ENCODE measurements around the gene KLHL15. TPM values are rescaled to one million over a fixed set of nuclear protein-coding genes. Genes with fewer than 3 reads are reported as not detected.

Gene KLHL15
- total RNA-seq, 2 experiments from 2014 or later = 13.4 to 13.8 TPM

DNA sequence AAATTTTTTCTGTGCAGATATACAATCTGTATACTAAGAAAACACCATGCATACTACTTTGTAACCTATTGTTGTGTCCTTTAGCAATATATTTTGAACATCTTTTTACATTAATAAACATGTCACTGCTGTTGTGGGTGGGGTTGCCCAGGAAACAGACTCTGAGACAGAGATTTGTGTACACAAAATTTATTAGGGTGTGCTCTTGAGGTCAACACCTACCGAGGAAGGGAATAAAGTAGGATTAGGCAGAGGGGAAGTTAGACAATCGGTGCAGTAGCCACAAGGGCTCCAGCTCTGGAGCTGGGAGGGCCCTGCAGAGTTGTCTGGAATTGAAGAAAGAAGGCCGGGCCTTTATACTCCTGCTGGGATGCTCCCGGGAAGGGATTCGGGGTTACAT, 62.8 kb downstream of the KLHL15 start:
- TF ChIP-seq, protein P1, sequence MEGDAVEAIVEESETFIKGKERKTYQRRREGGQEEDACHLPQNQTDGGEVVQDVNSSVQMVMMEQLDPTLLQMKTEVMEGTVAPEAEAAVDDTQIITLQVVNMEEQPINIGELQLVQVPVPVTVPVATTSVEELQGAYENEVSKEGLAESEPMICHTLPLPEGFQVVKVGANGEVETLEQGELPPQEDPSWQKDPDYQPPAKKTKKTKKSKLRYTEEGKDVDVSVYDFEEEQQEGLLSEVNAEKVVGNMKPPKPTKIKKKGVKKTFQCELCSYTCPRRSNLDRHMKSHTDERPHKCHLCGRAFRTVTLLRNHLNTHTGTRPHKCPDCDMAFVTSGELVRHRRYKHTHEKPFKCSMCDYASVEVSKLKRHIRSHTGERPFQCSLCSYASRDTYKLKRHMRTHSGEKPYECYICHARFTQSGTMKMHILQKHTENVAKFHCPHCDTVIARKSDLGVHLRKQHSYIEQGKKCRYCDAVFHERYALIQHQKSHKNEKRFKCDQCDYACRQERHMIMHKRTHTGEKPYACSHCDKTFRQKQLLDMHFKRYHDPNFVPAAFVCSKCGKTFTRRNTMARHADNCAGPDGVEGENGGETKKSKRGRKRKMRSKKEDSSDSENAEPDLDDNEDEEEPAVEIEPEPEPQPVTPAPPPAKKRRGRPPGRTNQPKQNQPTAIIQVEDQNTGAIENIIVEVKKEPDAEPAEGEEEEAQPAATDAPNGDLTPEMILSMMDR (conservative IDR thresholded peaks at IDR 0.05; ENCODE audit: low read length) = no peak
- TF ChIP-seq EZH2phosphoT487 (IDR thresholded peaks at IDR 0.05; ENCODE audit: borderline replicate concordance, low read depth, low read length) = no peak
- no TSS peak for BruUV-seq (replicated peaks)
- H3K79me2 ChIP-seq (ENCODE audit: insufficient read depth, low read depth, low read length) = no peaks in the 10 kb centered on the region
- H3K9me2 ChIP-seq (ENCODE audit: insufficient read depth, low read length) = no peaks in the 10 kb centered on the region
- DNase-seq (ENCODE audit: low spot score) = no peak
- intact Hi-C loops (cut with micrococcal nuclease; ENCODE audit: unreplicated experiment) = no loop called here
- ChIA-PET POLR2A (interaction anchor here (0.6 kb wide), 1 partner anchor 34 kb away, joined by 9 read pairs; no protein-coding TSS in a partner anchor), CTCF (ENCODE audit: unreplicated experiment) (no interaction called here)
- H3K36me3 ChIP-seq (ENCODE audit: insufficient read depth, low read length) = no peaks in the 10 kb centered on the region
- H3K4me2 ChIP-seq (ENCODE audit: low read length) = no peak overlapping the region
- no peak overlapping the region for H3K4me3 ChIP-seq (ENCODE audit: low read depth, low read length, poor library complexity, severe bottlenecking)
- H3K4me1 ChIP-seq (ENCODE audit: insufficient read depth, low read length, poor library complexity, severe bottlenecking) = no peaks in the 10 kb centered on the region
- H3K27ac ChIP-seq (ENCODE audit: low read depth, low read length, poor library complexity, severe bottlenecking) = no peak overlapping the region
- no peak overlapping the region for H2AFZ ChIP-seq (ENCODE audit: low read length)
- no peaks in the 10 kb centered on the region for H3K9me3 ChIP-seq (ENCODE audit: low read length)
- H4K20me1 ChIP-seq (ENCODE audit: insufficient read depth, low read length) = no peaks in the 10 kb centered on the region

DNA sequence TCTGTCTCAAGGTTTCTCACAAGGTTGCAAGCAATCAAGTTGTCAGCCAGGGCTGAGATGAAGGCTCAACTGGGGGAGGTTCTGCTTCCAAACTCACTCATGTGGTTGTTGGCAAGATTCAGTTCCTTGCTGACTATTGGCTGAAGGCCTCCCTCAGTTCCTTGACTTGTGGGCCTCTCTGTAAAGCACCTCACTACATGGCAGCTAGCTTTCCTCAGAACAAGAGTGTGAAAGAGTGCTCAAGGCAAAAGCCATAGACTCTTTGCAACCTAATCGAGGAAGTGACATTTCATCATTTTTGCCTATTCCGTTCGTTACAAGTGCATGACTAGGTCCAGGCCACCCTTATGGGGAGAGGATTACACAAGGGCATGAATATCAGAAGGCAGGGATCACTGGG, 67.2 kb downstream of the KLHL15 start:
- TF ChIP-seq, protein P1 (conservative IDR thresholded peaks at IDR 0.05; ENCODE audit: low read length) = no peak
- TF ChIP-seq EZH2phosphoT487 (IDR thresholded peaks at IDR 0.05; ENCODE audit: borderline replicate concordance, low read depth, low read length) = no peak
- POLR2A ChIA-PET = interaction anchor here (0.6 kb wide), 1 partner anchor 22 kb away, joined by 3 read pairs; no protein-coding TSS in a partner anchor
- H3K36me3 ChIP-seq (ENCODE audit: insufficient read depth, low read length) = no peaks in the 10 kb centered on the region
- no peaks in the 10 kb centered on the region for H4K20me1 ChIP-seq (ENCODE audit: insufficient read depth, low read length)
- intact Hi-C loops (cut with micrococcal nuclease; ENCODE audit: unreplicated experiment) = no loop called here
- H3K9me3 ChIP-seq (ENCODE audit: low read length) = no peaks in the 10 kb centered on the region
- H3K4me2 ChIP-seq (ENCODE audit: low read length) = no peak overlapping the region
- BruUV-seq (replicated peaks) = no TSS peak
- DNase-seq (ENCODE audit: low spot score) = no peak
- CTCF ChIA-PET (ENCODE audit: unreplicated experiment) = no interaction called here
- H2AFZ ChIP-seq (ENCODE audit: low read length) = no peak overlapping the region
- no peak overlapping the region for H3K4me3 ChIP-seq (ENCODE audit: low read depth, low read length, poor library complexity, severe bottlenecking)
- H3K27ac ChIP-seq (ENCODE audit: low read depth, low read length, poor library complexity, severe bottlenecking) = no peak overlapping the region
- no peaks in the 10 kb centered on the region for H3K4me1 ChIP-seq (ENCODE audit: insufficient read depth, low read length, poor library complexity, severe bottlenecking)
- no peaks in the 10 kb centered on the region for H3K9me2 ChIP-seq (ENCODE audit: insufficient read depth, low read length)
- H3K79me2 ChIP-seq (ENCODE audit: insufficient read depth, low read depth, low read length) = no peaks in the 10 kb centered on the region

DNA sequence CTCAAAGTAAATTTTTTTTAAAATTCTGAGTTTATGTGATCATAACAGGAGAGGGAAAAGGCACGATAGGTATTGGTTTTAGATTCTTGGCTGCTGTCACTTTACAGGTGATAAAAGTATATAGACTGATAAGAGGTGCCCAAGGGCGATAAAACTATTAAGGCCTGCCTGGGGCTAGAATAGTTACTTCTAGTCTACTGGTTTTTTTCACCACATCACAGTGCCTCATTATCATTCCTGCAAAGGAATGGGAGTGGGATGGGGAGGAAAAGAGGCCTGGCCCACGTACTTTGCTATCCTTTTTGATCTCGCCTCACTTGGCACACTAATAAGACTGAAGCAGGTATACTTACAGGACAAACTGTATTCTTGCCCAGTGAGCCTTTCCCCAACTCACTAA, 72.6 kb downstream of the KLHL15 start:
- Histone ChIP-seq H3K9me3 (ENCODE audit: low read length) (no peaks in the 10 kb centered on the region), H3K27ac (ENCODE audit: low read depth, low read length, poor library complexity, severe bottlenecking) (no peak overlapping the region), H4K20me1 (ENCODE audit: insufficient read depth, low read length) (no peaks in the 10 kb centered on the region), H3K79me2 (ENCODE audit: insufficient read depth, low read depth, low read length) (no peaks in the 10 kb centered on the region), H3K36me3 (ENCODE audit: insufficient read depth, low read length) (no peaks in the 10 kb centered on the region), H3K4me3 (ENCODE audit: low read depth, low read length, poor library complexity, severe bottlenecking) (no peak overlapping the region), H3K9me2 (ENCODE audit: insufficient read depth, low read length) (no peaks in the 10 kb centered on the region), H3K4me2 (ENCODE audit: low read length) (no peak overlapping the region), H2AFZ (ENCODE audit: low read length) (peak overlapping the region; percentile 100; the same call in 1 of the 2 replicates), H3K4me1 (ENCODE audit: insufficient read depth, low read length, poor library complexity, severe bottlenecking) (peaks cover 18% of the 10 kb centered on the region)
- intact Hi-C loops (cut with micrococcal nuclease; ENCODE audit: unreplicated experiment) = no loop called here
- no TSS peak for BruUV-seq (replicated peaks)
- CTCF ChIA-PET (ENCODE audit: unreplicated experiment) = no interaction called here
- no peak for DNase-seq (ENCODE audit: low spot score)
- TF ChIP-seq, protein P1 (conservative IDR thresholded peaks at IDR 0.05; ENCODE audit: low read length) = no peak
- no peak for TF ChIP-seq EZH2phosphoT487 (IDR thresholded peaks at IDR 0.05; ENCODE audit: borderline replicate concordance, low read depth, low read length)
- POLR2A ChIA-PET = interaction anchor here (0.6 kb wide), 2 partner anchors 15 to 40 kb away, joined by 3 read pairs; no protein-coding TSS in a partner anchor

All from OCI-LY7 (cell line).